Activated T-helper 9 cell treated with anti-CD3 and anti-CD28 coated beads, Interleukin-2, amount 50 U/mL, for 16 hours (primary cell): ENCODE results near the gene EXOC1L.

Source experiments
- DNase-seq: peaks from one replicate; pipeline ENCODE4 v3.0.0-alpha.2; 2020; ENCODE audit warnings: low read depth

The EXOC1L gene

GRCh38 chr4:55819634-55820033 lies at the start of gene EXOC1L:
Gene EXOC1L, plus strand, starts transcription at chr4:55819790. Its CDS starts 237 bp downstream, at chr4:55820027.
- no peak for DNase-seq

GRCh38 chr4:55770662-55771061 lies 48.9 kb upstream of the EXOC1L start:
- no peak for DNase-seq

- no peak for DNase-seq
Measured at GRCh38 chr4:55781341-55781740, 38.2 kb upstream of the EXOC1L start.

GRCh38 chr4:55781812-55782211 lies 37.8 kb upstream of the EXOC1L start:
- DNase-seq: no peak

GRCh38 chr4:55783584-55783983 lies 36.0 kb upstream of the EXOC1L start:
- DNase-seq: no peak

- DNase-seq: no peak
Measured at GRCh38 chr4:55784747-55785146, 34.8 kb upstream of the EXOC1L start.

GRCh38 chr4:55791666-55792065 lies 27.9 kb upstream of the EXOC1L start:
- no peak for DNase-seq

GRCh38 chr4:55793479-55793878 lies 26.1 kb upstream of the EXOC1L start:
- no peak for DNase-seq

GRCh38 chr4:55794053-55794452 lies 25.5 kb upstream of the EXOC1L start:
- DNase-seq: no peak

- DNase-seq: no peak
Measured at GRCh38 chr4:55795341-55795740, 24.2 kb upstream of the EXOC1L start.

- no peak for DNase-seq
Measured at GRCh38 chr4:55801498-55801897, 18.1 kb upstream of the EXOC1L start.

- no peak for DNase-seq
Measured at GRCh38 chr4:55807556-55807955, 12.0 kb upstream of the EXOC1L start.

- DNase-seq: no peak
Measured at GRCh38 chr4:55808186-55808585, 11.4 kb upstream of the EXOC1L start.

- DNase-seq: no peak
Measured at GRCh38 chr4:55808632-55809031, 11.0 kb upstream of the EXOC1L start.

GRCh38 chr4:55817691-55818090 lies 1.9 kb upstream of the EXOC1L start:
- no peak for DNase-seq

- DNase-seq: no peak
Measured at GRCh38 chr4:55820279-55820678, 689 bp downstream of the EXOC1L start.

- no peak for DNase-seq
Measured at GRCh38 chr4:55822329-55822728, 2.7 kb downstream of the EXOC1L start.

GRCh38 chr4:55824865-55825264 lies 5.3 kb downstream of the EXOC1L start:
- no peak for DNase-seq

- no peak for DNase-seq
Measured at GRCh38 chr4:55826986-55827385, 7.4 kb downstream of the EXOC1L start.

GRCh38 chr4:55827582-55827981 lies 8.0 kb downstream of the EXOC1L start:
- DNase-seq: no peak

- DNase-seq: no peak
Measured at GRCh38 chr4:55830048-55830447, 10.5 kb downstream of the EXOC1L start.

- no peak for DNase-seq
Measured at GRCh38 chr4:55830716-55831115, 11.1 kb downstream of the EXOC1L start.

GRCh38 chr4:55834086-55834795 lies 14.7 kb downstream of the EXOC1L start:
- DNase-seq: no peak

GRCh38 chr4:55837903-55838302 lies 18.3 kb downstream of the EXOC1L start:
- DNase-seq: no peak
